ENCODE results near the gene RPTOR. TPM values are rescaled to one million over a fixed set of nuclear protein-coding genes. Genes with fewer than 3 reads are reported as not detected.

The RPTOR gene
- total RNA-seq, 1 donor: 30.0 TPM

- DNase-seq (ENCODE audit: low read depth): no peak
- no peak for TF ChIP-seq CTCF (IDR thresholded peaks at IDR 0.05; ENCODE audit: insufficient read depth, low read length)
- no peak overlapping the region for H3K4me3 ChIP-seq (ENCODE audit: low read depth, low read length)
Observed at GRCh38 chr17:80604670-80605010, 60.0 kb downstream of the RPTOR start.

DNA sequence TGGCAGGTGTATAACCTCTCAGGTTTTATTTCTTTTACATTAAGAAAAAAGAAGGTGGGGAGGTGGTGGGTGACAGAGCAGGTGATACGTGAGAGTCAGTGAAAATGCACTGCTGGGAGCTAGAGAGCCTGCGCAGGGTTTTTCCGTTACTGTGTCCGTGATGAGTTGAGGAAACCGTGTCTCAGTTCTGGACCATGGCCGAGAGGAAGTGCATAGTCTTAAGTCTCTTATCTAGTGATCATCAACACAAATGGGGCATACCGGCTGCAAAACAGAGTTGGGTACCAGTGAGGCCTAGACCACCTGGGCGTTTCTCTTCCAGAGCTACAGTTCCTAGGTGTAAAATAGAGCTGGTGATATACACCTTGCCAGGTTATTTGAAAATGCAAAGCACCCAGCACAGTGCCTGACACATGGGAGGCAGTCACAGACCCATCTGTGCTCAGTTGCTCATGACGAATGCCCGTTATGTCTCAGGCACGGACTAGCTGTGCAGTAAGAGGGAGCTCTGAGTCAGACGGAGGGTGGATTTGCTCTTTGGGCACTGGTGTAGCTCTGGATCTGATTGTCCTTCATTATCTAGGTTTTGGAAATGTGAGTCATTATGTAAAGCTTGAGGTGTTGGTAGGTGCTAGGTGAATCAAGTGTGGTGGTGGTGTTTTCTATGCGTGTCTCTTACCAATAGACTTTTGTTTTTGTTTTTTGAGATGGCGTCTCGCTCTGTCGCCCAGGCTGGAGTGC, 60.9 kb downstream of the RPTOR start:
- DNase-seq (ENCODE audit: low read depth): peak; percentile 29
- no peak overlapping the region for H3K4me3 ChIP-seq (ENCODE audit: low read depth, low read length)
- TF ChIP-seq CTCF (IDR thresholded peaks at IDR 0.05; ENCODE audit: insufficient read depth, low read length): no peak

GRCh38 chr17:80608326-80608725, 63.7 kb downstream of the RPTOR start:
- TF ChIP-seq CTCF (IDR thresholded peaks at IDR 0.05; ENCODE audit: insufficient read depth, low read length): no peak
- no peak for DNase-seq (ENCODE audit: low read depth)
- H3K4me3 ChIP-seq (ENCODE audit: low read depth, low read length): no peak overlapping the region

GRCh38 chr17:80609757-80610156, 65.1 kb downstream of the RPTOR start:
- no peak overlapping the region for H3K4me3 ChIP-seq (ENCODE audit: low read depth, low read length)
- no peak for DNase-seq (ENCODE audit: low read depth)
- TF ChIP-seq CTCF (IDR thresholded peaks at IDR 0.05; ENCODE audit: insufficient read depth, low read length): no peak

- no peak for TF ChIP-seq CTCF (IDR thresholded peaks at IDR 0.05; ENCODE audit: insufficient read depth, low read length)
- DNase-seq (ENCODE audit: low read depth): peak; percentile 3
- H3K4me3 ChIP-seq (ENCODE audit: low read depth, low read length): no peak overlapping the region
Observed at GRCh38 chr17:80611816-80612215, 67.2 kb downstream of the RPTOR start.

DNA sequence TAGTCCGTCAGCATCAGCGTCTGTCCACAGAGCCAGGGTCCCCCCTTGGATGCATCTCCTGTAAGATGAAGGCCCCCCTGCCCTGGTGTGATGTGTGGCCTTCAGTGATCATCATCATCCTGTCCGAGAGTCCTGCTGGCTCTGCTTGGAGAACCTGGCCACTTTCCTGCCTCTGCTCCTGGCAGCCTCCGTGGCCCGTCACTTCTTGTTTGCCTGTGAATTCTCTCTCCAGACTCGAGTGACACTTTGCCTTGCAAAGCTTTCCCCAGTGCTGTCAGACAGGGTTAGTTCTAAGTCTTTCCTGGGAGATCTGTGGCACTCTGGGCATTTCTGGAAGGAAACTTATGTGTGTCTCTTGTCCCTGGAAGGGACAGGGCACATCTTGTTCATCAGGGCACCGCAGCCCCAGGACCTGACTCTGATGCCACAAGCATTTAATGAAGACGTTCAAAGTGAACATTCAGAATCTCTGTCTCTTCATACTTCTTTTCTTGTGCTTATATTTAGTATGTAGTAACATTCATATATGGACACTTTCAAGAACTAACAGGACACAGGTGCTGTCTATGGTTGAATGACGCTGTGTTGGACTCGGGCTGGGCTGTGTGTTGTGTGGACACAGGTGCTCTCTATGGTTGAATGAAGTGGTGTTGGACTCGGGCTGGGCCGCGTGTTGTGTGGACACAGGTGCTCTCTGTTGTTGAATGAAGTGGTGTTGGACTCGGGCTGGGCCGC, 68.5 kb downstream of the RPTOR start:
- no peak overlapping the region for H3K4me3 ChIP-seq (ENCODE audit: low read depth, low read length)
- no peak for TF ChIP-seq CTCF (IDR thresholded peaks at IDR 0.05; ENCODE audit: insufficient read depth, low read length)
- no peak for DNase-seq (ENCODE audit: low read depth)

Data from fibroblast of the aortic adventitia (primary cell).